AG04450 (cell line): ENCODE measurements around the gene SMCO2. TPM values are rescaled to one million over a fixed set of nuclear protein-coding genes. Genes with fewer than 3 reads are reported as not detected.

Experiments
- CTCF ChIA-PET: fragments of 300-600, 350-600 bp; formaldehyde crosslinking; extraction: SDS; loops from one replicate; lab custom pipeline; 2022; ENCODE audit warnings: antibody characterized with exemption, inconsistent platforms; lab: Charles Lee
- POLR2A ChIA-PET: fragments of 350-600 bp; formaldehyde crosslinking; extraction: SDS; loops from one replicate; lab custom pipeline; 2021; ENCODE audit warnings: antibody characterized with exemption, inconsistent platforms; lab: Yijun Ruan, JAX
- DNase-seq: peaks from one replicate; pipeline ENCODE4 v3.0.0-alpha.2; 2011; ENCODE audit warnings: low read depth, low spot score
- H3K27ac ChIP-seq: one replicate; pipeline ENCODE4 v1.5.1; 2012; ENCODE audit warnings: low read depth, low read length, control low read depth
- H3K27me3 ChIP-seq: one replicate; pipeline ENCODE4 v1.6.0; 2012; ENCODE audit warnings: low read length; ENCODE audit not compliant: control insufficient read depth, insufficient read depth
- H3K4me3 ChIP-seq: 2 replicates; pipeline ENCODE4 v1.5.1; 2011; ENCODE audit warnings: mild to moderate bottlenecking, low read depth, low read length, control low read depth
- H3K9me3 ChIP-seq: 2 replicates; pipeline ENCODE4 v1.5.1; 2012; ENCODE audit warnings: low read length; ENCODE audit not compliant: control insufficient read depth, insufficient read depth
- CTCF ChIP-seq: IDR thresholded peaks from 2 replicates; pipeline ENCODE4 v1.5.1; 2011; ENCODE audit warnings: low read depth, low read length, control low read depth, inconsistent platforms
- polyA plus RNA-seq: library from polyadenylated mRNA; depleted of rRNA; stranded (reverse); fragments of >200 nt; gene quantifications from 2 replicates; pipeline ENCODE4 v1.2.3, GENCODE V29; 2011

Gene SMCO2
- polyA plus RNA-seq, 1 experiment, result 0.55 TPM

GRCh38 chr12:27478949-27479348 is 32.4 kb downstream of the SMCO2 start:
- ChIA-PET POLR2A (no interaction called here), CTCF (no interaction called here)
- Histone ChIP-seq H3K27ac (no peak overlapping the region), H3K9me3 (peaks cover 14% of the 10 kb centered on the region), H3K4me3 (no peak overlapping the region), H3K27me3 (no peaks in the 10 kb centered on the region)
- no peak for DNase-seq
- no peak for TF ChIP-seq CTCF

- Histone ChIP-seq H3K9me3 (peaks cover 14% of the 10 kb centered on the region), H3K27me3 (no peaks in the 10 kb centered on the region), H3K4me3 (no peak overlapping the region), H3K27ac (no peak overlapping the region)
- no peak for TF ChIP-seq CTCF
- ChIA-PET CTCF (no interaction called here), POLR2A (no interaction called here)
- no peak for DNase-seq
Measured at GRCh38 chr12:27480016-27480415, 33.5 kb downstream of the SMCO2 start.

GRCh38 chr12:27486961-27487360 is 40.4 kb downstream of the SMCO2 start:
- DNase-seq, result no peak
- Histone ChIP-seq H3K9me3 (no peaks in the 10 kb centered on the region), H3K4me3 (no peak overlapping the region), H3K27ac (no peak overlapping the region), H3K27me3 (no peaks in the 10 kb centered on the region)
- TF ChIP-seq CTCF, result no peak
- ChIA-PET POLR2A (no interaction called here), CTCF (no interaction called here)

- H3K9me3 ChIP-seq, result no peaks in the 10 kb centered on the region
- POLR2A ChIA-PET, result no interaction called here
- H3K4me3 ChIP-seq, result no peak overlapping the region
- H3K27ac ChIP-seq, result no peak overlapping the region
- no peak for TF ChIP-seq CTCF
- no peak for DNase-seq
- CTCF ChIA-PET, result no interaction called here
- H3K27me3 ChIP-seq, result no peaks in the 10 kb centered on the region
Measured at GRCh38 chr12:27488479-27488878, 41.9 kb downstream of the SMCO2 start.

- no peak for TF ChIP-seq CTCF
- CTCF ChIA-PET, result no interaction called here
Measured at GRCh38 chr12:27491226-27491625, 44.7 kb downstream of the SMCO2 start.

More at GRCh38 chr12:27491226-27491625, 44.7 kb downstream of the SMCO2 start:
- Histone ChIP-seq H3K27me3 (no peaks in the 10 kb centered on the region), H3K9me3 (no peaks in the 10 kb centered on the region), H3K4me3 (no peak overlapping the region), H3K27ac (no peak overlapping the region)
- no peak for DNase-seq
- POLR2A ChIA-PET, result no interaction called here
